GM12875 (cell line): ENCODE results near the gene GRID1.

Source experiments
- H3K4me3 ChIP-seq: one replicate; pipeline ENCODE4 v1.5.1; 2011; ENCODE audit warnings: low read depth, low read length, control low read depth
- TF ChIP-seq, protein P1 (sequence below): IDR thresholded peaks from 2 replicates; pipeline ENCODE4 v1.5.1; 2011; ENCODE audit warnings: low read depth, mild to moderate bottlenecking, control low read depth, inconsistent platforms, low read length, moderate library complexity, borderline replicate concordance; ENCODE audit not compliant: insufficient read depth

The GRID1 gene

DNA sequence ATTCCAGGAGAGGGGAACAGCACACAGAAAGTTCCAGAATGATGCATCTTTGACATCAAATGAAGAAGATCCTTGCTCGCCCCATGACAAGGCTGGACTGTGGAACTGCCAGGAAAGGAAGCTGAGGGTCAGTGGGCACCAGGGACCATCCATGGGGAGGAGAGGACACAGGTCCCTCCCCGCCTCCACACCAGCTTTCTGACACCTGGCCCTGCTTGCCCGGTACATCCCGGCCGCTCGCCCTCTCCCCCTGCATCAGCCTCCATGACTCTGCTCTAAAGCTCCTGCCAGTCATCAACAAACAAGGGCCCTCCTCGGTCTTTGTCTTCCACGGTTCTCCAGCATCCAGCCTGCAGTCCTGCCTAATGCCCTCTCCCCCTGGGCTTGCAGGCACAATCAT lies 222.3 kb downstream of the GRID1 start:
- H3K4me3 ChIP-seq, result no peak overlapping the region
- TF ChIP-seq, protein P1, sequence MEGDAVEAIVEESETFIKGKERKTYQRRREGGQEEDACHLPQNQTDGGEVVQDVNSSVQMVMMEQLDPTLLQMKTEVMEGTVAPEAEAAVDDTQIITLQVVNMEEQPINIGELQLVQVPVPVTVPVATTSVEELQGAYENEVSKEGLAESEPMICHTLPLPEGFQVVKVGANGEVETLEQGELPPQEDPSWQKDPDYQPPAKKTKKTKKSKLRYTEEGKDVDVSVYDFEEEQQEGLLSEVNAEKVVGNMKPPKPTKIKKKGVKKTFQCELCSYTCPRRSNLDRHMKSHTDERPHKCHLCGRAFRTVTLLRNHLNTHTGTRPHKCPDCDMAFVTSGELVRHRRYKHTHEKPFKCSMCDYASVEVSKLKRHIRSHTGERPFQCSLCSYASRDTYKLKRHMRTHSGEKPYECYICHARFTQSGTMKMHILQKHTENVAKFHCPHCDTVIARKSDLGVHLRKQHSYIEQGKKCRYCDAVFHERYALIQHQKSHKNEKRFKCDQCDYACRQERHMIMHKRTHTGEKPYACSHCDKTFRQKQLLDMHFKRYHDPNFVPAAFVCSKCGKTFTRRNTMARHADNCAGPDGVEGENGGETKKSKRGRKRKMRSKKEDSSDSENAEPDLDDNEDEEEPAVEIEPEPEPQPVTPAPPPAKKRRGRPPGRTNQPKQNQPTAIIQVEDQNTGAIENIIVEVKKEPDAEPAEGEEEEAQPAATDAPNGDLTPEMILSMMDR, result no peak

DNA sequence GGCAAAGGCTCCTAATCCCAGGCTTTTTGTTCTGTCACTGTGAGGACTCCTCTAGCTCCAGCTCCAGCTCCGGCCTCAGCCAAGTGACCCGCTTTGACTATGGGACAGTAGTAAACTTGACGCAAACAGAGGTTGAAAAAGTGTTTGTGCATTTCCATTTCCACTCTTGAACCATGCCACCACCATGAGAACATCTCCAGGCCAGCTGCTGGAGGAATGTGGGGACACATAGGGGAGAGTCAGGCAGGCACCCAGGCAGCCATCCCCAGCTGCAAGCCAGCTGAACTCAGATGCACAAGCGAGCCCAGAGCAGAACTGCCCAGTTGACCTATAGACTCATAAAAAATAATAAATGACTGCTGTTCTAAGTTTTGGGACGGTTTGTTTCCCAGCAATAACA lies 224.7 kb downstream of the GRID1 start:
- TF ChIP-seq, protein P1, result no peak
- H3K4me3 ChIP-seq, result no peak overlapping the region

DNA sequence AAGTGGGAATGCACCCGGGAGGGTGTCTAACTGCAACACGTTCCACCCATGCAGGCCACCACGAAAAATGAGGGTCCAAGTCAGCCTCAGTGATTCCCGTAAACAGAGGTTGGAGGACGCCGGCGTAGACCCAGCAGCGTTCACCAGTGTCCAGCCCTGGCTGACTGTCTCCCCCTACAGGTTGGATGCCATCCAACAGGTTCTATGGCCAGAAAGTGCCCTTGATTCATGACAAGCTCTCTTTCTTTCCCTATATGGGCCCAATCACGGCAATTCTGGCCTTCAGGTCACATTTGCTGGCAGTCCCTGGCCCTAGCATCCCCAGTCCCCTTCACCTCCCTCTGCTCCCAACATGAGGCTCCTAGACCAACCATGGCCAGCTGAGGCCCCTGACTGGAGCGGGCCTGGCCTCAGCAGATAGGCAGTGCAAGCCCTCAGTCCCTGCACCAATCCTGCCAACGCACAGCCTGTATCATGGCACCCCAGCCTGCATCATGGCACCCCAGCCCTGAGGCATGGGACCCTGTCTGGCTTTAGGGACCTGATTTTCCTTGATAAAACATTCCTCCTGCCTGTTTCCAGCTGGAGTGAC lies 227.4 kb downstream of the GRID1 start:
- TF ChIP-seq, protein P1, result peak; percentile 91
- H3K4me3 ChIP-seq, result no peak overlapping the region

DNA sequence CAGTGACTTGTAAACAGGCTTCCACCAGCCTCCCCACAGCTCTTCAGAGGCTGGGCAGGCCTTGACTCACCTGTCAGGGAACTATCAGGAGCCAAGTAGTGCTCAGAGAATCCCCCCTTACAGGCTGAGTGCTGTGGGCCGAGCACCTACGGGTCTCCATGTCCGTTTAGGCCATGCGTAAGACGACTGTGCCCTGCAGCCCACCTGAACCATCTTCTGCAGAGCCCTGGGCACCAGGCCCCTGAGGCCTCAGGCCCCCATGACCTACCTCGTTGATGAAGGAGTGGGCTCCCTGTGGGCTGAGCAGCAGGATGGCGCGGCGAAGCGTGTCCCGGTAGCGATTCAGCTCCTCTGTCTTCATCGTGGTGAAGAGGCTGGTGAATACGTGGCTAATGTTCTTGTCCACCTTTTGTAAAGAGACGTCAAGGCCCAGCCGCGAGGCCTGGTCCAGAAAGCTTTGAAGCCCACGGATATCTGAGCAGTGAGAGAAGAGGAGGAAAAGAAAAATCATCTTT lies 228.0 kb downstream of the GRID1 start:
- H3K4me3 ChIP-seq, result no peak overlapping the region
- TF ChIP-seq, protein P1, result no peak

DNA sequence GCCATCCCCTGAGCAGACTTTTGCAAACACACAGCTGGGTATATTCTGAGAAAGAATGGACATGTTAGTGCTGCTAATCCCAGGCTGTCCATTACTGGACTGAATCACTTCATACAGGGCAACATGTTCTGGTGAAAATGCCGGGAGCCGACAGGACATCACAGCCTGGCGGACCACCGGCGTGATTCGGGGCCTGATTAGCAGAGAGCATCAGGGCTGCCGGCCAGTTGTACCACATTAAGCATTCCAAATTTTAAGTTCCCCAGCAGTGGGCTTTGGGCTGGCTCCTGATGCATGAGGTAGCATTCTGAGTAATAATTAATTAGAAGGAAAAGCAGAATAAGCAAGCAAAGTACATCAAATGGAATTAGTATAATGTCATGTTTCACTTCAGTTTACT lies 229.0 kb downstream of the GRID1 start:
- TF ChIP-seq, protein P1, result no peak
- H3K4me3 ChIP-seq, result no peak overlapping the region

DNA sequence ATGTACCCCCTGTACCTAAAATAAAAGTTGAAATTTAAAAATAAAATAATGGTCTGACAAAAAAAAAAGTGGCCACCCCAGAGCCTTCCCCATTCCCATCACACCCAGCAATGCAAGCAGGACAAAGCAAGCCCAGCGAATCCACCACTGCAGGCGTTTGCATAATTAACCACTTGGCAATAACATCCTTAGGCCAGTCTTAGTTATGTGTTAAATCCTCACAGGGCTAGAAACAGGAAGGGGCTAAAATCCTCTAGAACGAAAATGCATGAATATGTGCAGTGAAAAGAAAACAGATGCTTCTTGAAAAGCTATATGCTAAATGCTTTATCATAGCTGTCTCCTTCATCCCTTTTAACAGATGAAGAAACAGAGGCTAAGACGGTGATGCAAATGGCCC lies 229.7 kb downstream of the GRID1 start:
- TF ChIP-seq, protein P1, result no peak
- H3K4me3 ChIP-seq, result no peak overlapping the region

DNA sequence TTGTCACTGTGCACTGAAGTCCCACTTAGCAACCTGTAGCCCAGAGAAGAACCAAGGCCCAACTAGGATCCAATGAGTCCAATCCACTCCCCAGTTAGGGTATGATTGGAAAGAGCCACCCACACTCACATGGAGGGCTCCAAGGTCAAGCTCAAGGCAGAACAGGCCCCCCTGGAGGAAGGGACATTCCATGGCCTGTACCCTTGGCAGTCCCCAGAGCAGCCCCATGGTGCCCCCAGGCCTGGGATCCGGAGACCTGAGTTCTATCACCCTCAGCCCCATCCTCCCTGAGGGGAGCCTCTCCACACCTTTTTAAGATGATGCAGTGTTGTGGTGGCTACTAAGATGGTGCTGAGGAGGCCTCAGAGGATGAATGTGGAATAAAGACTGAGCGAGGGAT lies 231.4 kb downstream of the GRID1 start:
- no peak overlapping the region for H3K4me3 ChIP-seq
- TF ChIP-seq, protein P1, result no peak
